GM19324 (cell line): Measurements from ENCODE around the gene GTF2H2C.
A peak's percentile ranks its signal among the peaks of the same experiment; 100 is the strongest.
"Not testable (repeated sequence)": the region's sequence is repeated elsewhere in the genome, so short reads cannot be mapped to it uniquely, and the experiment has no call there.

Experiments used
- ATAC-seq: cut with Tn5 transposase; IDR thresholded peaks from one replicate; pipeline ENCODE4 v1.9.1; 2021; ENCODE audit warnings: mild to moderate bottlenecking, moderate library complexity; ENCODE audit not compliant: unreplicated experiment, low FRiP score

GTF2H2C gene

GRCh38 chr5:69560587-69561431 lies 818 bp downstream of the GTF2H2C start:
- not testable (repeated sequence) for ATAC-seq

GRCh38 chr5:69566172-69566571 lies 6.2 kb downstream of the GTF2H2C start:
- not testable (repeated sequence) for ATAC-seq

- not testable (repeated sequence) for ATAC-seq
Observed at GRCh38 chr5:69568072-69568471, 8.1 kb downstream of the GTF2H2C start.

- not testable (repeated sequence) for ATAC-seq
Observed at GRCh38 chr5:69583356-69583755, 23.4 kb downstream of the GTF2H2C start.

- not testable (repeated sequence) for ATAC-seq
Observed at GRCh38 chr5:69596114-69596840, 36.3 kb downstream of the GTF2H2C start.

GRCh38 chr5:69601947-69602346 lies 42.0 kb downstream of the GTF2H2C start:
- ATAC-seq = peak; percentile 43

GRCh38 chr5:69606839-69607238 lies 46.8 kb downstream of the GTF2H2C start:
- not testable (repeated sequence) for ATAC-seq

- not testable (repeated sequence) for ATAC-seq
Observed at GRCh38 chr5:69607750-69608149, 47.8 kb downstream of the GTF2H2C start.

- not testable (repeated sequence) for ATAC-seq
Observed at GRCh38 chr5:69608861-69609496, 49.0 kb downstream of the GTF2H2C start.

GRCh38 chr5:69614843-69615242 lies 54.9 kb downstream of the GTF2H2C start:
- ATAC-seq = not testable (repeated sequence)

- ATAC-seq = not testable (repeated sequence)
Observed at GRCh38 chr5:69631879-69632278, 71.9 kb downstream of the GTF2H2C start.
